Astrocyte (in vitro differentiated cells and primary cell): Measurements from ENCODE around the gene SRPRA.

ENCODE experiments used
- CTCF ChIP-seq: IDR thresholded peaks from 2 replicates; pipeline ENCODE4 v1.5.1; 2011; ENCODE audit warnings: low read depth, mild to moderate bottlenecking, inconsistent platforms, low read length, moderate library complexity; ENCODE audit not compliant: insufficient read depth
- EZH2 ChIP-seq: IDR thresholded peaks from 2 replicates; pipeline ENCODE4 v1.6.1; 2012; ENCODE audit warnings: mild to moderate bottlenecking, low read length, inconsistent platforms; ENCODE audit not compliant: insufficient read depth

DNA sequence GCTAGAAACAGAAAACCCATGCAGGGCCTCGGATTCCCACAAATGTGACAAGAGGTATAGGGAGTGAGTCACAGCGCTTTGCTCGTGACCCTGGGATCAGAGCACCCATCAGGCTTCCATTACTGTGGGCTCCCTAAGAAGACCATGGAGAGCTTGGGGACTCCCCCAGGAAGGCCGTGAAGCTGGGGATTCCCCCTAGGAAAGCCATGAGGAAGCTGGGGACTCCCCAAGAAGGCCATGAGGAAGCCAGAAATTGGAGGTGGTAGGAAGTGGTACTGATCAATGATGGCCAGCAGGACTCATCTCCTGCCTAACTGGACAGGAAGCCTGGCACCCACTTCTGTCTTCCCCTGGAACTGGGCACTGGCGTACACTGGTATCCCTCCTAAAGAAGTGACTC is 25.0 kb upstream of the SRPRA start:
- no peak for TF ChIP-seq EZH2
- no peak for TF ChIP-seq CTCF
